ENCODE measurements around the gene GAPDHS. TPM values are rescaled to one million over a fixed set of nuclear protein-coding genes. Genes with fewer than 3 reads are reported as not detected.

GAPDHS gene
- total RNA-seq, 1 donor from 2014 or later, result not detected

Other genes with a start within 250 kb of the GAPDHS start
- not detected for gene MAG, start 241.3 kb upstream of the GAPDHS start, total RNA-seq
- gene CD22, start 204.3 kb upstream of the GAPDHS start, total RNA-seq, result 15.8 TPM
- gene FFAR1, start 185.6 kb upstream of the GAPDHS start, total RNA-seq, result not detected
- not detected for gene FFAR3, start 175.0 kb upstream of the GAPDHS start, total RNA-seq
- not detected for gene GPR42, start 162.4 kb upstream of the GAPDHS start, total RNA-seq
- gene FFAR2, start 85.2 kb upstream of the GAPDHS start, total RNA-seq, result 2.6 TPM
- gene KRTDAP, start 43.0 kb upstream of the GAPDHS start, total RNA-seq, result not detected
- 79.8 TPM for gene DMKN, start 19.8 kb upstream of the GAPDHS start, total RNA-seq
- not detected for gene SBSN, start 5.1 kb upstream of the GAPDHS start, total RNA-seq
- gene TMEM147, start 12.2 kb downstream of the GAPDHS start, total RNA-seq, result 77.7 TPM
- gene ATP4A, start 30.2 kb downstream of the GAPDHS start, total RNA-seq, result not detected
- not detected for gene PMIS2, start 52.7 kb downstream of the GAPDHS start, total RNA-seq
- 8.9 TPM for gene HAUS5, start 79.3 kb downstream of the GAPDHS start, total RNA-seq
- gene RBM42, start 95.6 kb downstream of the GAPDHS start, total RNA-seq, result 64.5 TPM
- gene ETV2, start 108.3 kb downstream of the GAPDHS start, total RNA-seq, result 0.72 TPM
- gene COX6B1, start 114.9 kb downstream of the GAPDHS start, total RNA-seq, result 226 TPM
- gene UPK1A, start 133.1 kb downstream of the GAPDHS start, total RNA-seq, result not detected
- 0.23 TPM for gene ZBTB32, start 171.1 kb downstream of the GAPDHS start, total RNA-seq
- 36.6 TPM for gene KMT2B, start 184.5 kb downstream of the GAPDHS start, total RNA-seq
- gene IGFLR1, start 209.0 kb downstream of the GAPDHS start, total RNA-seq, result 16.9 TPM
- 26.3 TPM for gene U2AF1L4, start 212.0 kb downstream of the GAPDHS start, total RNA-seq
- gene PSENEN, start 212.2 kb downstream of the GAPDHS start, total RNA-seq, result 51.0 TPM
- gene LIN37, start 215.1 kb downstream of the GAPDHS start, total RNA-seq, result 11.3 TPM
- gene HSPB6, start 223.6 kb downstream of the GAPDHS start, total RNA-seq, result 41.3 TPM
- 18.2 TPM for gene PROSER3, start 224.7 kb downstream of the GAPDHS start, total RNA-seq
- 6.8 TPM for gene ARHGAP33, start 242.1 kb downstream of the GAPDHS start, total RNA-seq